H9 (cell line): ENCODE measurements around the gene SPRYD7. TPM values are rescaled to one million over a fixed set of nuclear protein-coding genes. Genes with fewer than 3 reads are reported as not detected.

Experiments
- DNase-seq: peaks from one replicate; pipeline ENCODE4 v3.0.0-alpha.2; 2017
- H2AFZ ChIP-seq: one replicate; pipeline ENCODE4 v1.6.1; 2013; ENCODE audit warnings: mild to moderate bottlenecking, low read length, control low read depth, moderate library complexity
- H2AK5ac ChIP-seq: 2 replicates; pipeline ENCODE4 v1.6.1; 2013; ENCODE audit warnings: low read length, control low read depth, mixed read lengths; ENCODE audit not compliant: insufficient read length
- H2BK120ac ChIP-seq: one replicate; pipeline ENCODE4 v1.6.1; 2013; ENCODE audit warnings: low read depth, mild to moderate bottlenecking, low read length, control low read depth, inconsistent platforms; ENCODE audit not compliant: poor library complexity, severe bottlenecking
- H2BK12ac ChIP-seq: 2 replicates; pipeline ENCODE4 v1.6.1; 2013; ENCODE audit warnings: low read length, control low read depth, mixed read lengths, low read depth; ENCODE audit not compliant: insufficient read length
- H2BK15ac ChIP-seq: 2 replicates; pipeline ENCODE4 v1.6.1; 2013; ENCODE audit warnings: low read depth, low read length, control low read depth
- H2BK20ac ChIP-seq: one replicate; pipeline ENCODE4 v1.6.1; 2013; ENCODE audit warnings: low read depth, mild to moderate bottlenecking, low read length, control low read depth, inconsistent platforms; ENCODE audit not compliant: poor library complexity, severe bottlenecking
- H2BK5ac ChIP-seq: 2 replicates; pipeline ENCODE4 v1.6.1; 2013; ENCODE audit warnings: low read length, control low read depth, mixed read lengths; ENCODE audit not compliant: insufficient read length
- H3K14ac ChIP-seq: 2 replicates; pipeline ENCODE4 v1.6.1; 2013; ENCODE audit warnings: low read length, control low read depth; ENCODE audit not compliant: insufficient read depth
- H3K18ac ChIP-seq: 2 replicates; pipeline ENCODE4 v1.6.1; 2013; ENCODE audit warnings: low read depth, mild to moderate bottlenecking, mixed read lengths, low read length, control low read depth; ENCODE audit not compliant: insufficient read length
- H3K23ac ChIP-seq: 2 replicates; pipeline ENCODE4 v1.6.1; 2013; ENCODE audit warnings: low read length, control low read depth, mixed read lengths, low read depth; ENCODE audit not compliant: insufficient read length
- H3K23me2 ChIP-seq: 2 replicates; pipeline ENCODE4 v1.6.1; 2013; ENCODE audit warnings: low read depth, mild to moderate bottlenecking, mixed read lengths, low read length, control low read depth; ENCODE audit not compliant: insufficient read length, poor library complexity, severe bottlenecking
- H3K27ac ChIP-seq: 2 replicates; pipeline ENCODE4 v1.5.1; 2013; ENCODE audit warnings: low read length, control low read depth, mixed read lengths, low read depth; ENCODE audit not compliant: insufficient read length
- H3K27me3 ChIP-seq: 2 replicates; pipeline ENCODE4 v1.6.1; 2013; ENCODE audit warnings: low read length, control low read depth, inconsistent platforms; ENCODE audit not compliant: insufficient read depth
- H3K4ac ChIP-seq: 2 replicates; pipeline ENCODE4 v1.6.1; 2013; ENCODE audit warnings: low read depth, mild to moderate bottlenecking, control low read depth, inconsistent platforms, low read length, moderate library complexity
- H3K4me1 ChIP-seq: 2 replicates; pipeline ENCODE4 v1.6.1; 2013; ENCODE audit warnings: low read length, control low read depth, inconsistent platforms; ENCODE audit not compliant: insufficient read depth
- H3K4me2 ChIP-seq: 2 replicates; pipeline ENCODE4 v1.6.1; 2013; ENCODE audit warnings: low read length, control low read depth, mixed read lengths; ENCODE audit not compliant: insufficient read length, insufficient read depth
- H3K56ac ChIP-seq: 2 replicates; pipeline ENCODE4 v1.6.1; 2013; ENCODE audit warnings: low read depth, mild to moderate bottlenecking, mixed read lengths, low read length, control low read depth; ENCODE audit not compliant: insufficient read length
- H3K79me1 ChIP-seq: 2 replicates; pipeline ENCODE4 v1.6.1; 2013; ENCODE audit warnings: low read depth, mild to moderate bottlenecking, moderate library complexity, low read length, control low read depth, inconsistent platforms; ENCODE audit not compliant: insufficient read depth, poor library complexity, severe bottlenecking
- H3K79me2 ChIP-seq: 2 replicates; pipeline ENCODE4 v1.6.1; 2013; ENCODE audit warnings: low read length, control low read depth, inconsistent platforms; ENCODE audit not compliant: insufficient read depth
- H3K9ac ChIP-seq: 2 replicates; pipeline ENCODE4 v1.6.1; 2013; ENCODE audit warnings: low read length, control low read depth, mixed read lengths; ENCODE audit not compliant: insufficient read length; ENCODE audit errors: extremely low read depth
- H3K9me3 ChIP-seq: one replicate; pipeline ENCODE4 v1.6.1; 2013; ENCODE audit warnings: low read depth, low read length, inconsistent platforms; ENCODE audit not compliant: control insufficient read depth
- H3T11ph ChIP-seq: one replicate; pipeline ENCODE4 v1.6.1; 2013; ENCODE audit warnings: mild to moderate bottlenecking, low read length, control low read depth, inconsistent platforms
- H4K20me1 ChIP-seq: one replicate; pipeline ENCODE4 v1.6.1; 2013; ENCODE audit not compliant: control insufficient read depth, insufficient read length, insufficient read depth
- H4K5ac ChIP-seq: 2 replicates; pipeline ENCODE4 v1.6.1; 2013; ENCODE audit warnings: low read depth, mild to moderate bottlenecking, mixed read lengths, low read length, control low read depth; ENCODE audit not compliant: insufficient read length
- H4K8ac ChIP-seq: replicated peaks from 2 replicates; pipeline ENCODE4 v1.6.1; 2013; ENCODE audit warnings: low read length, control low read depth, mixed read lengths, low read depth; ENCODE audit not compliant: insufficient read length
- H4K91ac ChIP-seq: 2 replicates; pipeline ENCODE4 v1.6.1; 2013; ENCODE audit warnings: low read depth, mild to moderate bottlenecking, moderate library complexity, mixed read lengths, low read length, control low read depth; ENCODE audit not compliant: insufficient read length
- H3K27ac Mint-ChIP-seq, 3 experiments: 2 replicates in 2 of 3; 3 replicates in 1 of 3; pipeline ENCODE4 v1.8.0; 2020 to 2021; ENCODE audit warnings: mixed read lengths in 3 of 3, mild to moderate bottlenecking in 1 of 3, moderate library complexity in 1 of 3
- H3K27me3 Mint-ChIP-seq: 2 replicates; pipeline ENCODE4 v1.8.0; 2021; ENCODE audit warnings: low read depth, mild to moderate bottlenecking, moderate library complexity, mixed read lengths
- H3K36me3 Mint-ChIP-seq, 3 experiments: 2 replicates in 2 of 3; 3 replicates in 1 of 3; pipeline ENCODE4 v1.8.0; 2020 to 2021; ENCODE audit warnings: low read depth in 3 of 3, mixed read lengths in 3 of 3; ENCODE audit not compliant: insufficient read depth in 1 of 3
- H3K4me1 Mint-ChIP-seq, 2 experiments: 2 replicates each; pipeline ENCODE4 v1.8.0; 2020; ENCODE audit warnings: mixed read lengths in 2 of 2
- H3K4me3 Mint-ChIP-seq, 2 experiments: 2 replicates in 1 of 2; 3 replicates in 1 of 2; pipeline ENCODE4 v1.8.0; 2020 to 2021; ENCODE audit warnings: mild to moderate bottlenecking in 2 of 2, mixed read lengths in 2 of 2, moderate library complexity in 1 of 2
- H3K9me3 Mint-ChIP-seq, 2 experiments: 2 replicates in 1 of 2; 3 replicates in 1 of 2; pipeline ENCODE4 v1.8.0; 2020; ENCODE audit warnings: mild to moderate bottlenecking in 2 of 2, mixed read lengths in 2 of 2, moderate library complexity in 1 of 2
- WGBS: extraction: QIAGEN DNeasy Blood & Tissue Kit; methylation state at CpG from one replicate; pipeline ENCODE4 v1.1.7; 2013; ENCODE audit warnings: missing lambda C conversion rate, low lambda C conversion rate, mixed read lengths; ENCODE audit not compliant: insufficient read length; ENCODE audit errors: extremely low coverage; 5-methylcytosine and 5-hydroxymethylcytosine counted together
- total RNA-seq: library from RNA; stranded (reverse); gene quantifications from 2 replicates; pipeline ENCODE4 v1.2.1, GENCODE V29; 2021
- TF ChIP-seq, protein P1 (sequence below): fragments of 200-600 bp; sonication (generic); conservative IDR thresholded peaks from 3 replicates; pipeline ENCODE4 v1.8.0; 2021; ENCODE audit warnings: antibody characterized with exemption, mild to moderate bottlenecking

Gene SPRYD7
- total RNA-seq, 1 experiment from 2014 or later, result 1.8 TPM

DNA sequence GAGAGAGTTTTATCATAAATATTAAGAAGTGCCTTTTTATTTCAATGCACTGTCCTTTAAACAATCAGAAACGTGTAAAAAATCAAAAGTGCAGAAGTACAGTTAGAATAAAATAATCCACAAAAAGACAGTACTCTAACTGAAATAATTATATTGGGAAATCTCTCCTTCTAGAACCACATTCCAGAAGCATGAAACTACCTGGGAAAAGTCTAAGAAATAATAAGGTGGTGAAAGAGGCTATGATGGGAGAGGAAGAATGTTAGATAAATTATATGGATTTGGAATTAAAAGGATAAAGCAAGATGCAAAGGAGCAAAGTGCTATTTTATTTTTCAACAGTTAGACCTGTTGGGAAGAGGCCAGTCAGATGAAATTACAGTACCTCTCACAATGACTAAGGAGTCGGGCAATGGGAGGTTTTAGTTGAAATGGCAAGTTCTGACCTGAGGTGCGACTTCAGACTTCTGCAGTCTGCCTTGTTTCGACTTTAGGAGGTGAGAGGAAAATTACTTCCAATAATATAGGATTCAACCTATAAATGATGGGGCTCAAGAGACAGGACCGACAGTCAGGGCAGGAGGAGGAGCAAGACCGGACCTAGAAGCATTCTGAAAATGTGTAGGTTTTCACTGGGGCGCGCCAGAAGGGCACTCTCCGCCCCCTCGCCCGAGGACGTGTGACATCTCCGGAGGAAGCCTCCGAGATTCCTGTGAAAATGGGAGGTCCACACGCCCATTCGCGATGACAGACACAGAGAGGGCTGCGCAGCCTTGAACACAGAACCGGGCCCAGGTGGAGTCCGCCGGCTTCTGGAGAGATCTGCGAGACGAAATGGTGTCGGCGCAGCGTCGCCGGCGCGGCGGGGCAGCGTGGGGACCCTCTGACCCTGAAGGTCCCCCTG lies 717 bp downstream of the SPRYD7 start:
- no peak overlapping the region for H3K27ac ChIP-seq
- whole genome bisulfite sequencing, result no CpG with 5 or more reads among the region's 32 CpGs
- no peak overlapping the region for H3K56ac ChIP-seq

More for the DNA sequence above, 717 bp downstream of the SPRYD7 start:
- Histone ChIP-seq H2AK5ac (no peak overlapping the region), H3K4ac (no peak overlapping the region), H2BK120ac (no peak overlapping the region), H3K9ac (no peak overlapping the region), H4K20me1 (no peaks in the 10 kb centered on the region), H3K14ac (no peak overlapping the region), H3K9me3 (no peaks in the 10 kb centered on the region), H3T11ph (no peak overlapping the region), H2AFZ (peak overlapping the region; percentile 22), H2BK20ac (no peak overlapping the region), H4K5ac (no peak overlapping the region), H2BK15ac (no peak overlapping the region), H3K79me2 (no peaks in the 10 kb centered on the region), H4K8ac (no peak overlapping the region), H3K4me2 (peak overlapping the region; percentile 78), H3K23me2 (peaks cover 12% of the 10 kb centered on the region), H4K91ac (no peak overlapping the region), H3K4me1 (no peaks in the 10 kb centered on the region), H3K23ac (no peak overlapping the region), H3K18ac (no peak overlapping the region), H2BK12ac (no peak overlapping the region), H3K27me3 (no peaks in the 10 kb centered on the region), H3K79me1 (no peaks in the 10 kb centered on the region), H2BK5ac (no peak overlapping the region)
- Mint-ChIP-seq H3K27ac (peak overlapping the region in 1 of 3 experiments; percentile 61; a peak in 1 of 7 replicates), H3K9me3 (no peaks in the 10 kb centered on the region), H3K4me1 (peaks cover 7 to 8% of the 10 kb centered on the region in 2 experiments), H3K36me3 (no peaks in the 10 kb centered on the region), H3K27me3 (peaks cover 11% of the 10 kb centered on the region), H3K4me3 (peak overlapping the region; percentile 93)
- DNase-seq, result peak; percentile 66
- TF ChIP-seq, protein P1, sequence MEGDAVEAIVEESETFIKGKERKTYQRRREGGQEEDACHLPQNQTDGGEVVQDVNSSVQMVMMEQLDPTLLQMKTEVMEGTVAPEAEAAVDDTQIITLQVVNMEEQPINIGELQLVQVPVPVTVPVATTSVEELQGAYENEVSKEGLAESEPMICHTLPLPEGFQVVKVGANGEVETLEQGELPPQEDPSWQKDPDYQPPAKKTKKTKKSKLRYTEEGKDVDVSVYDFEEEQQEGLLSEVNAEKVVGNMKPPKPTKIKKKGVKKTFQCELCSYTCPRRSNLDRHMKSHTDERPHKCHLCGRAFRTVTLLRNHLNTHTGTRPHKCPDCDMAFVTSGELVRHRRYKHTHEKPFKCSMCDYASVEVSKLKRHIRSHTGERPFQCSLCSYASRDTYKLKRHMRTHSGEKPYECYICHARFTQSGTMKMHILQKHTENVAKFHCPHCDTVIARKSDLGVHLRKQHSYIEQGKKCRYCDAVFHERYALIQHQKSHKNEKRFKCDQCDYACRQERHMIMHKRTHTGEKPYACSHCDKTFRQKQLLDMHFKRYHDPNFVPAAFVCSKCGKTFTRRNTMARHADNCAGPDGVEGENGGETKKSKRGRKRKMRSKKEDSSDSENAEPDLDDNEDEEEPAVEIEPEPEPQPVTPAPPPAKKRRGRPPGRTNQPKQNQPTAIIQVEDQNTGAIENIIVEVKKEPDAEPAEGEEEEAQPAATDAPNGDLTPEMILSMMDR, result no peak
